HepG2 (cell line): ENCODE results near the gene RNF6. TPM values are rescaled to one million over a fixed set of nuclear protein-coding genes. Genes with fewer than 3 reads are reported as not detected.

Source experiments
- GATAD1 ChIP-seq: IDR thresholded peaks from 2 replicates; pipeline ENCODE4 v1.6.1; 2016; ENCODE audit warnings: missing genetic modification reagents, missing compliant biosample characterization
- HDAC6 ChIP-seq: fragments of 200-600 bp; sonication (generic); IDR thresholded peaks from 2 replicates; pipeline ENCODE4 v1.7.0; 2017; ENCODE audit warnings: mild to moderate bottlenecking, antibody characterized with exemption, low read length, low read depth
- KDM5B ChIP-seq: sonication (generic); formaldehyde crosslinking; IDR thresholded peaks from 2 replicates; pipeline ENCODE4 v1.4.0; 2020; ENCODE audit warnings: missing genetic modification reagents, mild to moderate bottlenecking, borderline replicate concordance
- KLF11 ChIP-seq: IDR thresholded peaks from 2 replicates; pipeline ENCODE4 v1.6.1; 2016; ENCODE audit warnings: missing compliant biosample characterization
- MAZ ChIP-seq, 2 experiments: sonication (generic) in 1 of 2; formaldehyde crosslinking in 1 of 2; IDR thresholded peaks; 2 replicates each; pipeline versions ENCODE4 v1.5.0 to v1.6.1; 2012 to 2020; ENCODE audit warnings: low read depth in 2 of 2, mild to moderate bottlenecking in 2 of 2, borderline replicate concordance in 1 of 2, improper control_type of control experiment in 1 of 2, low read length in 1 of 2, missing genetic modification reagents in 1 of 2, moderate library complexity in 1 of 2
- MTF1 ChIP-seq: sonication (generic); formaldehyde crosslinking; IDR thresholded peaks from 2 replicates; pipeline ENCODE4 v1.5.0; 2020; ENCODE audit warnings: missing genetic modification reagents
- MXD1 ChIP-seq: sonication (generic); formaldehyde crosslinking; IDR thresholded peaks from 2 replicates; pipeline ENCODE4 v1.4.0; 2020; ENCODE audit warnings: mild to moderate bottlenecking, missing genetic modification reagents
- NR3C1 ChIP-seq: sonication (generic); formaldehyde crosslinking; IDR thresholded peaks from 2 replicates; pipeline ENCODE4 v1.4.0; 2020; ENCODE audit warnings: missing genetic modification reagents
- SKIL ChIP-seq: sonication (generic); formaldehyde crosslinking; IDR thresholded peaks from 2 replicates; pipeline ENCODE4 v1.8.0; 2022; ENCODE audit warnings: missing genetic modification reagents, mild to moderate bottlenecking, moderate library complexity, borderline replicate concordance
- SOX5 ChIP-seq: IDR thresholded peaks from 2 replicates; pipeline ENCODE4 v1.6.1; 2016; ENCODE audit warnings: borderline replicate concordance
- SP1 ChIP-seq, 2 experiments: fragments of 450-650 bp in 1 of 2; sonication (generic) in 1 of 2; formaldehyde crosslinking in 1 of 2; IDR thresholded peaks; 2 replicates each; pipeline versions ENCODE4 v1.4.0 to v1.6.1; 2016 to 2020; ENCODE audit warnings: missing genetic modification reagents in 1 of 2
- THRA ChIP-seq: sonication (generic); formaldehyde crosslinking; IDR thresholded peaks from 2 replicates; pipeline ENCODE4 v1.4.0; 2020; ENCODE audit warnings: missing genetic modification reagents, borderline replicate concordance
- TSC22D2 ChIP-seq: sonication (generic); formaldehyde crosslinking; IDR thresholded peaks from 2 replicates; pipeline ENCODE4 v1.5.1; 2020; ENCODE audit warnings: missing genetic modification reagents, mild to moderate bottlenecking, borderline replicate concordance
- ZC3H13 ChIP-seq: sonication (generic); formaldehyde crosslinking; IDR thresholded peaks from 2 replicates; pipeline ENCODE4 v1.8.1; 2023; ENCODE audit warnings: mild to moderate bottlenecking, missing genetic modification reagents, moderate library complexity
- ZFP82 ChIP-seq: sonication (generic); formaldehyde crosslinking; IDR thresholded peaks from 2 replicates; pipeline ENCODE4 v1.5.1; 2020; ENCODE audit warnings: mild to moderate bottlenecking, missing genetic modification reagents, borderline replicate concordance
- ZNF12 ChIP-seq: sonication (generic); formaldehyde crosslinking; IDR thresholded peaks from 2 replicates; pipeline ENCODE4 v1.5.0; 2020; ENCODE audit warnings: missing genetic modification reagents
- ZNF296 ChIP-seq: sonication (generic); formaldehyde crosslinking; conservative IDR thresholded peaks from 2 replicates; pipeline ENCODE4 v1.5.0; 2020; ENCODE audit warnings: mild to moderate bottlenecking, missing genetic modification reagents
- ZNF382 ChIP-seq: sonication (generic); formaldehyde crosslinking; IDR thresholded peaks from 2 replicates; pipeline ENCODE4 v1.5.0; 2020; ENCODE audit warnings: missing genetic modification reagents, mild to moderate bottlenecking, borderline replicate concordance
- ZNF44 ChIP-seq: sonication (generic); formaldehyde crosslinking; IDR thresholded peaks from 2 replicates; pipeline ENCODE4 v1.5.1; 2020; ENCODE audit warnings: mild to moderate bottlenecking, missing genetic modification reagents
- ZNF614 ChIP-seq: IDR thresholded peaks from 2 replicates; pipeline ENCODE4 v1.6.1; 2018; ENCODE audit warnings: missing biosample characterization, missing genetic modification reagents, inconsistent platforms, borderline replicate concordance
- ZSCAN20 ChIP-seq: sonication (generic); formaldehyde crosslinking; IDR thresholded peaks from 2 replicates; pipeline ENCODE4 v1.4.0; 2020; ENCODE audit warnings: missing genetic modification reagents, mild to moderate bottlenecking, borderline replicate concordance
- polyA plus RNA-seq, 8 experiments: library from polyadenylated mRNA; depleted of rRNA in 3 of 8; stranded (reverse) in 7 of 8; unstranded in 1 of 8; fragments of >200 nt; fragmentation: Illumina TruSeq in 4 of 8; extraction: Trizol in 4 of 8; gene quantifications; 2 replicates each; pipeline versions ENCODE4 v1.2.1 to v1.2.3, GENCODE V29; 2011 to 2016; ENCODE audit warnings: low read depth in 4 of 8, missing spikeins in 1 of 8, mixed read lengths in 1 of 8; ENCODE audit not compliant: insufficient read depth in 1 of 8
- total RNA-seq, 5 experiments: library from RNA; depleted of rRNA; stranded (reverse); fragments of >200 nt; fragmentation: Illumina TruSeq; extraction: Trizol; gene quantifications; 2 replicates each; pipeline ENCODE4 v1.2.3, GENCODE V29; 2016; ENCODE audit warnings: low read depth in 1 of 5
- TF ChIP-seq, protein P1 (sequence below), 2 experiments: sonication (generic) in 1 of 2; formaldehyde crosslinking in 1 of 2; IDR thresholded peaks; 2 replicates each; pipeline versions ENCODE4 v1.4.0 to v1.6.1; 2018 to 2020; ENCODE audit warnings: missing genetic modification reagents in 2 of 2, borderline replicate concordance in 1 of 2, low read depth in 1 of 2, mild to moderate bottlenecking in 1 of 2, missing biosample characterization in 1 of 2

Gene RNF6
- total and polyA plus RNA-seq, 2 of the 13 experiments (the other 11 are each of a cell fraction or from before 2014, with no cell fraction given), result 14.6 to 36.8 TPM

GRCh38 chr13:26221721-26222519 is at the start of gene RNF6 (continued):
- peak; percentile 39; the same call in 1 of the 2 replicates for TF ChIP-seq ZNF44 (CRISPR knock-in tag)
- TF ChIP-seq, protein P1, sequence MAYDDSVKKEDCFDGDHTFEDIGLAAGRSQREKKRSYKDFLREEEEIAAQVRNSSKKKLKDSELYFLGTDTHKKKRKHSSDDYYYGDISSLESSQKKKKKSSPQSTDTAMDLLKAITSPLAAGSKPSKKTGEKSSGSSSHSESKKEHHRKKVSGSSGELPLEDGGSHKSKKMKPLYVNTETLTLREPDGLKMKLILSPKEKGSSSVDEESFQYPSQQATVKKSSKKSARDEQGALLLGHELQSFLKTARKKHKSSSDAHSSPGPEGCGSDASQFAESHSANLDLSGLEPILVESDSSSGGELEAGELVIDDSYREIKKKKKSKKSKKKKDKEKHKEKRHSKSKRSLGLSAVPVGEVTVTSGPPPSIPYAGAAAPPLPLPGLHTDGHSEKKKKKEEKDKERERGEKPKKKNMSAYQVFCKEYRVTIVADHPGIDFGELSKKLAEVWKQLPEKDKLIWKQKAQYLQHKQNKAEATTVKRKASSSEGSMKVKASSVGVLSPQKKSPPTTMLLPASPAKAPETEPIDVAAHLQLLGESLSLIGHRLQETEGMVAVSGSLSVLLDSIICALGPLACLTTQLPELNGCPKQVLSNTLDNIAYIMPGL (CRISPR knock-in tag; IDR thresholded peaks at IDR 0.05; ENCODE audit: borderline replicate concordance in 1 of 2, low read depth in 1 of 2), result peak; percentile 92 to 94; a peak in 3 of 4 replicates
- peak; percentile 93 for TF ChIP-seq GATAD1 (CRISPR knock-in tag)
- TF ChIP-seq KDM5B (CRISPR knock-in tag), result peak; percentile 97
- peak; percentile 35; the same call in 1 of the 2 replicates for TF ChIP-seq ZSCAN20
- TF ChIP-seq NR3C1 (CRISPR knock-in tag), result no peak
- no peak; the same call in 1 of the 2 replicates for TF ChIP-seq TSC22D2 (CRISPR knock-in tag)
- TF ChIP-seq ZC3H13 (CRISPR knock-in tag), result 0 out of 2 replicates have a peak, but pooled peaks have one; percentile 11
- peak; percentile 42; the same call in 1 of the 2 replicates for TF ChIP-seq ZFP82 (CRISPR knock-in tag)
- TF ChIP-seq SOX5 (CRISPR knock-in tag), result peak; percentile 49; the same call in 1 of the 2 replicates
- no peak for TF ChIP-seq SKIL
- TF ChIP-seq ZNF614 (CRISPR knock-in tag), result 0 out of 2 replicates have a peak, but pooled peaks have one; percentile 50
- TF ChIP-seq THRA (CRISPR knock-in tag), result peak; percentile 64
- TF ChIP-seq ZNF12 (CRISPR knock-in tag), result 0 out of 2 replicates have a peak, but pooled peaks have one; percentile 47
- 0 out of 2 replicates have a peak, but pooled peaks have one; percentile 29 for TF ChIP-seq MAZ (IDR thresholded peaks at IDR 0.05; ENCODE audit: borderline replicate concordance, low read depth, low read length)
- TF ChIP-seq MAZ (CRISPR knock-in tag; IDR thresholded peaks at IDR 0.05; ENCODE audit: low read depth), result 0 out of 2 replicates have a peak, but pooled peaks have one; percentile 67
- no peak for TF ChIP-seq SP1 (IDR thresholded peaks at IDR 0.05)
- peak; percentile 65 for TF ChIP-seq SP1 (CRISPR knock-in tag; IDR thresholded peaks at IDR 0.05)
- no peak for TF ChIP-seq ZNF296 (CRISPR knock-in tag)
- 0 out of 2 replicates have a peak, but pooled peaks have one; percentile 58 for TF ChIP-seq MTF1 (CRISPR knock-in tag)
- no peak for TF ChIP-seq HDAC6
- TF ChIP-seq ZNF382 (CRISPR knock-in tag), result no peak
- no peak for TF ChIP-seq KLF11
- TF ChIP-seq MXD1 (CRISPR knock-in tag), result peak; percentile 93
